HepG2 (cell line): ENCODE results near the gene RUNDC1. TPM values are rescaled to one million over a fixed set of nuclear protein-coding genes. Genes with fewer than 3 reads are reported as not detected.

Experiments
- CENPT ChIP-seq: sonication (generic); formaldehyde crosslinking; IDR thresholded peaks from 2 replicates; pipeline ENCODE4 v1.8.0; 2022; ENCODE audit warnings: low read depth, mild to moderate bottlenecking, moderate library complexity, missing genetic modification reagents
- ESRRA ChIP-seq: sonication (generic); formaldehyde crosslinking; IDR thresholded peaks from 2 replicates; pipeline ENCODE4 v1.5.1; 2020; ENCODE audit warnings: mild to moderate bottlenecking, low read depth, missing genetic modification reagents
- IKZF5 ChIP-seq: IDR thresholded peaks from 2 replicates; pipeline ENCODE4 v1.6.1; 2018; ENCODE audit warnings: missing genetic modification reagents, mild to moderate bottlenecking, missing compliant biosample characterization
- KMT2B ChIP-seq: IDR thresholded peaks from 2 replicates; pipeline ENCODE4 v1.6.1; 2016; ENCODE audit warnings: missing genetic modification reagents, missing compliant biosample characterization
- NFRKB ChIP-seq: fragments of 450-650 bp; IDR thresholded peaks from 2 replicates; pipeline ENCODE4 v1.6.1; 2017
- PLRG1 ChIP-seq: fragments of 450-650 bp; conservative IDR thresholded peaks from 2 replicates; pipeline ENCODE4 v1.6.1; 2016
- SCMH1 ChIP-seq: sonication (generic); formaldehyde crosslinking; IDR thresholded peaks from 2 replicates; pipeline ENCODE4 v1.9.0; 2021; ENCODE audit warnings: missing genetic modification reagents, mild to moderate bottlenecking, borderline replicate concordance
- THYN1 ChIP-seq: sonication (generic); formaldehyde crosslinking; IDR thresholded peaks from 2 replicates; pipeline ENCODE4 v1.8.1; 2023; ENCODE audit warnings: low read depth, mild to moderate bottlenecking, moderate library complexity, missing genetic modification reagents, borderline replicate concordance
- ZNF318 ChIP-seq: sonication (generic); formaldehyde crosslinking; IDR thresholded peaks from 2 replicates; pipeline ENCODE4 v1.4.0; 2020; ENCODE audit warnings: mild to moderate bottlenecking, missing genetic modification reagents
- ZNF333 ChIP-seq: sonication (generic); formaldehyde crosslinking; IDR thresholded peaks from 2 replicates; pipeline ENCODE4 v1.4.0; 2020; ENCODE audit warnings: mild to moderate bottlenecking, missing genetic modification reagents, borderline replicate concordance
- ZNF441 ChIP-seq: sonication (generic); formaldehyde crosslinking; IDR thresholded peaks from 2 replicates; pipeline ENCODE4 v1.7.0; 2021; ENCODE audit warnings: missing genetic modification reagents, borderline replicate concordance
- ZNF597 ChIP-seq: sonication (generic); formaldehyde crosslinking; IDR thresholded peaks from 2 replicates; pipeline ENCODE4 v1.5.0; 2020; ENCODE audit warnings: missing genetic modification reagents
- ZNF614 ChIP-seq: IDR thresholded peaks from 2 replicates; pipeline ENCODE4 v1.6.1; 2018; ENCODE audit warnings: missing biosample characterization, missing genetic modification reagents, inconsistent platforms, borderline replicate concordance
- ZSCAN22 ChIP-seq: sonication (generic); formaldehyde crosslinking; IDR thresholded peaks from 2 replicates; pipeline ENCODE4 v1.4.0; 2020; ENCODE audit warnings: mild to moderate bottlenecking, missing genetic modification reagents
- polyA plus RNA-seq, 8 experiments: library from polyadenylated mRNA; depleted of rRNA in 3 of 8; stranded (reverse) in 7 of 8; unstranded in 1 of 8; fragments of >200 nt; fragmentation: Illumina TruSeq in 4 of 8; extraction: Trizol in 4 of 8; gene quantifications; 2 replicates each; pipeline versions ENCODE4 v1.2.1 to v1.2.3, GENCODE V29; 2011 to 2016; ENCODE audit warnings: low read depth in 4 of 8, missing spikeins in 1 of 8, mixed read lengths in 1 of 8; ENCODE audit not compliant: insufficient read depth in 1 of 8
- total RNA-seq, 5 experiments: library from RNA; depleted of rRNA; stranded (reverse); fragments of >200 nt; fragmentation: Illumina TruSeq; extraction: Trizol; gene quantifications; 2 replicates each; pipeline ENCODE4 v1.2.3, GENCODE V29; 2016; ENCODE audit warnings: low read depth in 1 of 5
- TF ChIP-seq, protein P1 (sequence below): sonication (generic); formaldehyde crosslinking; IDR thresholded peaks from 2 replicates; pipeline ENCODE4 v1.4.0; 2020; ENCODE audit warnings: mild to moderate bottlenecking, missing genetic modification reagents

RUNDC1 gene
- total and polyA plus RNA-seq, 2 of the 13 experiments (the other 11 are each of a cell fraction or from before 2014, with no cell fraction given): 10.3 to 11.4 TPM

DNA sequence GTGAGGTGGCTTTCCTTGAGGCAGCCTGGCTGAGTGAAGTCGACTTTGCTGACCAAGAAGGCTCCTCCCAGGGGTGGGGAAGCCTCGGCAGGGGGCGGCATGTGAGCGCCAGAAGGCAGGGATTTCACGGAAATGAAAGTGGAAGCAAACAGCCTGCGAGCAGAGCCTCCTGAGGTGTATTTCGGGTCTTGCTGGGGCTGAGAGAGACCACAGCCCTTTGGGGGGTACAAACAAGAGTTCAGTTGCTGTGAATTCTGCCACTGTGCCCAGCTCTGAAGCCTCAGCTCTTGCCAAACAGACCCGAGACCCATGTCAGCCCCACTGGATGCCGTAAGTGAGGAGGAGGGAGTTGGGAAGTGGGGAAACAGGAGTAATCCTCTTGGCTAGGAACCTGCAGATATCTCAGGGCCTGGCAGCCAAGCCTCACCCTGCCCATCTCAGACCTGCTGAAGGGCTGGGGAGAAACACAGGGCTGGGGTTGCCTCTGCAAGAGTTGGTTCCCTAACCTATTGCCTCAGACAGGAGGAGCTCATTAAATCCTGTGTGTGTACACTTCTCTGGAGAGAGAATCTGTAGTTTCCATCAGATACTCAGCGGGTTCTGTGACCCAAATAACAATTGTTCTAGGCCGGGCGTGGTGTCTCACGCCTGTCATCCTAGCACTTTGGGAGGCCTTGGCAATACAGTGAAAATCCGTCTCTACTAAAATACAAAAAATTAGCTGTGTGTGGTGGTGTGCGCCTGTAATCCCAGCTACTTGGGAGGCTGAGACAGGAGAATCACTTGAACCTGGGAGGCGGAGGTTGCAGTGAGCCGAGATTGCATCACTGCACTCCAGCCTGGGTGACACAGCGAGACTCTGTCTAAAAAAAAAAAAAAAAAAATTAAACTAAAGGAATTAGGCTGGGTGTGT is 26.5 kb downstream of the RUNDC1 start, which contains the start of gene IFI35 (continued):
- TF ChIP-seq ZNF441 (no peak), ESRRA (no peak; the same call in 1 of the 2 replicates), SCMH1 (no peak), ZNF333 (CRISPR knock-in tag) (0 out of 2 replicates have a peak, but pooled peaks have one; percentile 44), THYN1 (no peak), IKZF5 (CRISPR knock-in tag) (peak; percentile 70; the same call in 1 of the 2 replicates), ZNF318 (no peak; the same call in 1 of the 2 replicates), PLRG1 (no peak), ZNF614 (CRISPR knock-in tag) (peak; percentile 68; the same call in 1 of the 2 replicates), KMT2B (CRISPR knock-in tag) (peak; percentile 92), CENPT (no peak), NFRKB (no peak), ZSCAN22 (CRISPR knock-in tag) (0 out of 2 replicates have a peak, but pooled peaks have one; percentile 12), ZNF597 (CRISPR knock-in tag) (no peak)
- TF ChIP-seq, protein P1, sequence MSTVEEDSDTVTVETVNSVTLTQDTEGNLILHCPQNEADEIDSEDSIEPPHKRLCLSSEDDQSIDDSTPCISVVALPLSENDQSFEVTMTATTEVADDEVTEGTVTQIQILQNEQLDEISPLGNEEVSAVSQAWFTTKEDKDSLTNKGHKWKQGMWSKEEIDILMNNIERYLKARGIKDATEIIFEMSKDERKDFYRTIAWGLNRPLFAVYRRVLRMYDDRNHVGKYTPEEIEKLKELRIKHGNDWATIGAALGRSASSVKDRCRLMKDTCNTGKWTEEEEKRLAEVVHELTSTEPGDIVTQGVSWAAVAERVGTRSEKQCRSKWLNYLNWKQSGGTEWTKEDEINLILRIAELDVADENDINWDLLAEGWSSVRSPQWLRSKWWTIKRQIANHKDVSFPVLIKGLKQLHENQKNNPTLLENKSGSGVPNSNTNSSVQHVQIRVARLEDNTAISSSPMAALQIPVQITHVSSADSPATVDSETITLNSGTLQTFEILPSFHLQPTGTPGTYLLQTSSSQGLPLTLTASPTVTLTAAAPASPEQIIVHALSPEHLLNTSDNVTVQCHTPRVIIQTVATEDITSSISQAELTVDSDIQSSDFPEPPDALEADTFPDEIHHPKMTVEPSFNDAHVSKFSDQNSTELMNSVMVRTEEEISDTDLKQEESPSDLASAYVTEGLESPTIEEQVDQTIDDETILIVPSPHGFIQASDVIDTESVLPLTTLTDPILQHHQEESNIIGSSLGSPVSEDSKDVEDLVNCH (CRISPR knock-in tag): no peak
